ENCODE results near the gene RANGAP1. TPM values are rescaled to one million over a fixed set of nuclear protein-coding genes. Genes with fewer than 3 reads are reported as not detected.

The RANGAP1 gene
- total and polyA plus RNA-seq, 2 of the 13 experiments (the other 11 are each of a cell fraction or from before 2014, with no cell fraction given): 51.8 to 83.9 TPM

DNA sequence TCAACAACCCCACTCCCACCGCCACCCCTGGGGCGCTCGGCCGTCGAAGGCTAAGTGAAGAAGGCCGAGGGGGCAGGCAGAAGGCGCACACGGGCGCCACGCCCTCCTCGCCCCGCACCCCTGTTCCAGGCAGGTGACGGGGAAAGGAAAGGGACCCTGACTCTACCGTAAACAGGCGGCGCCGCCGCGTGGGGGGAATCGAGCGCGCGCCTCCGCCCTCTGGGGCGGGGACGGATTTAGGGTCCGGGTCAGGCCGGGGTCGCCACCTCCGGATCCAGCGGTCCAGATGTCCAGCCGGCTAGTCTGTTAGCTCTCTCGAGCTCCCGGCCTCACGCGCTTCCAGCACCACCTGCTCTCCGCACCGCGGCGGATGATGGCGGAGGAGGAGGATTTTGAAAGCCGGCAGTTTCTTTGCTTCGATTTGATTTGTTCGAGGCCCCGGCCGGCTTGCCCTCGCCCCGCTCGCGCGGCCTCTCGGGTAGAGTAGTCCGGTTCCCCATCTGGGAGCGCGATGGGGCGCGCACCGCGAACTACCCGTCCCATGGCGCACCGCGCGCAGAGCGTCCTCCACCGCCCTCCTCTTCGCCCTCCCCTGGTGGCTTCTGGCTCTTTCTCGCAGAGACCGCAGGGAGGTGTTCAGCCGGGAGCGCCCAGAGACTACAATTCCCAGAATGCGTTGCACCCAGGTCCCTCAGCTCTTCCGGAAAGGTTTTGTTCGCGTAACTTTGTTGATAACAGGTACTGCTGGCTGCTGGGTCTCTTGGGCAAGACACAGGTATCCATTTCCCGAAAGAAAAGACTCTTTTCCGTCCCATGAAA lies at the start of gene RANGAP1 (continued):
- TF ChIP-seq, protein P1, sequence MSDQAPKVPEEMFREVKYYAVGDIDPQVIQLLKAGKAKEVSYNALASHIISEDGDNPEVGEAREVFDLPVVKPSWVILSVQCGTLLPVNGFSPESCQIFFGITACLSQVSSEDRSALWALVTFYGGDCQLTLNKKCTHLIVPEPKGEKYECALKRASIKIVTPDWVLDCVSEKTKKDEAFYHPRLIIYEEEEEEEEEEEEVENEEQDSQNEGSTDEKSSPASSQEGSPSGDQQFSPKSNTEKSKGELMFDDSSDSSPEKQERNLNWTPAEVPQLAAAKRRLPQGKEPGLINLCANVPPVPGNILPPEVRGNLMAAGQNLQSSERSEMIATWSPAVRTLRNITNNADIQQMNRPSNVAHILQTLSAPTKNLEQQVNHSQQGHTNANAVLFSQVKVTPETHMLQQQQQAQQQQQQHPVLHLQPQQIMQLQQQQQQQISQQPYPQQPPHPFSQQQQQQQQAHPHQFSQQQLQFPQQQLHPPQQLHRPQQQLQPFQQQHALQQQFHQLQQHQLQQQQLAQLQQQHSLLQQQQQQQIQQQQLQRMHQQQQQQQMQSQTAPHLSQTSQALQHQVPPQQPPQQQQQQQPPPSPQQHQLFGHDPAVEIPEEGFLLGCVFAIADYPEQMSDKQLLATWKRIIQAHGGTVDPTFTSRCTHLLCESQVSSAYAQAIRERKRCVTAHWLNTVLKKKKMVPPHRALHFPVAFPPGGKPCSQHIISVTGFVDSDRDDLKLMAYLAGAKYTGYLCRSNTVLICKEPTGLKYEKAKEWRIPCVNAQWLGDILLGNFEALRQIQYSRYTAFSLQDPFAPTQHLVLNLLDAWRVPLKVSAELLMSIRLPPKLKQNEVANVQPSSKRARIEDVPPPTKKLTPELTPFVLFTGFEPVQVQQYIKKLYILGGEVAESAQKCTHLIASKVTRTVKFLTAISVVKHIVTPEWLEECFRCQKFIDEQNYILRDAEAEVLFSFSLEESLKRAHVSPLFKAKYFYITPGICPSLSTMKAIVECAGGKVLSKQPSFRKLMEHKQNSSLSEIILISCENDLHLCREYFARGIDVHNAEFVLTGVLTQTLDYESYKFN (CRISPR knock-in tag; conservative IDR thresholded peaks at IDR 0.05): no peak; the same call in 1 of the 2 replicates
- TF ChIP-seq FOXA3 (CRISPR knock-in tag; IDR thresholded peaks at IDR 0.05) (no peak), NFE2 (CRISPR knock-in tag; IDR thresholded peaks at IDR 0.05) (no peak), TEAD3 (CRISPR knock-in tag; optimal IDR thresholded peaks at IDR 0.05; ENCODE audit: borderline replicate concordance) (peak; percentile 25), THYN1 (CRISPR knock-in tag; IDR thresholded peaks at IDR 0.05; ENCODE audit: borderline replicate concordance, low read depth) (no peak), HDAC6 (IDR thresholded peaks at IDR 0.05; ENCODE audit: low read depth, low read length) (no peak), KLF16 (CRISPR knock-in tag; IDR thresholded peaks at IDR 0.05) (no peak), ATF7 (IDR thresholded peaks at IDR 0.05) (no peak), ATF7 (CRISPR knock-in tag; IDR thresholded peaks at IDR 0.05) (no peak), XBP1 (CRISPR knock-in tag; IDR thresholded peaks at IDR 0.05) (no peak), ZFP37 (CRISPR knock-in tag; IDR thresholded peaks at IDR 0.05; ENCODE audit: borderline replicate concordance) (no peak), HNF1B (CRISPR knock-in tag; IDR thresholded peaks at IDR 0.05) (peak; percentile 55), ZNF891 (CRISPR knock-in tag; IDR thresholded peaks at IDR 0.05) (no peak), EHMT2 (IDR thresholded peaks at IDR 0.05; ENCODE audit: borderline replicate concordance, low read depth, low read length) (no peak), GZF1 (CRISPR knock-in tag; IDR thresholded peaks at IDR 0.05) (no peak), SKI (IDR thresholded peaks at IDR 0.05; ENCODE audit: partially characterized antibody) (no peak), JUNB (CRISPR knock-in tag; IDR thresholded peaks at IDR 0.05; ENCODE audit: borderline replicate concordance) (no peak), HNRNPLL (IDR thresholded peaks at IDR 0.05; ENCODE audit: low read depth, low read length, poor library complexity, severe bottlenecking) (peak; percentile 71), ZNF225 (CRISPR knock-in tag; IDR thresholded peaks at IDR 0.05) (no peak), ZNF772 (CRISPR knock-in tag; IDR thresholded peaks at IDR 0.05) (peak; percentile 64; the same call in 1 of the 2 replicates), HES4 (CRISPR knock-in tag; IDR thresholded peaks at IDR 0.05; ENCODE audit: borderline replicate concordance) (no peak), NFYB (CRISPR knock-in tag; IDR thresholded peaks at IDR 0.05) (peak; percentile 79), ZNF512 (CRISPR knock-in tag; IDR thresholded peaks at IDR 0.05) (no peak)
